ENCODE data around the gene GABBR1.
A peak's percentile ranks its signal among the peaks of the same experiment; 100 is the strongest.

The GABBR1 gene

GRCh38 chr6:29637247-29637646 lies 4.3 kb upstream of the GABBR1 start:
- no peak for DNase-seq (ENCODE audit: low read depth)
- no peak overlapping the region for H3K4me3 ChIP-seq (ENCODE audit: low read length)
- TF ChIP-seq CTCF (conservative IDR thresholded peaks at IDR 0.05; ENCODE audit: low read length) = no peak

DNA sequence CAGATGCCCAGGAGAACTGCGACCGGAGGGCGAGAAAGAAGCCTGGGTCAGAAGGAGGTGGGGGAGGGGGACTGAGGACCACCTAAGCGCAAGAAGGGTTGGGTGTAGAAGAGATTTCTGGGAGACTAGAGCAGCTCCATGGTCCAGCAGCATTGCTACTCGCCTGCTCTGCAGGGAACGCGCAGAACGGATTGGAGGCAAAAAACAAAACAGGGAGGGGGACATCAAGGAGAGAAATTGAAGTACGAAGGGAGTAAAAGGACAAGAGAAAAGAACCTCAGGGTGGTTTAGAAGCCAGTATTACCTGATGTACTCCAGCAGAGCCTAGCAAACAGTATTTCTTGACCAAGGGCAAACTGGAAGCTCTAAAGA lies 537 bp upstream of the GABBR1 start:
- no peak for TF ChIP-seq CTCF (conservative IDR thresholded peaks at IDR 0.05; ENCODE audit: low read length)
- DNase-seq (ENCODE audit: low read depth) = no peak
- H3K4me3 ChIP-seq (ENCODE audit: low read length) = peak overlapping the region; percentile 75

- TF ChIP-seq CTCF (conservative IDR thresholded peaks at IDR 0.05; ENCODE audit: low read length) = no peak
- peak overlapping the region; percentile 75 for H3K4me3 ChIP-seq (ENCODE audit: low read length)
- peak; percentile 63 for DNase-seq (ENCODE audit: low read depth)
Observed at GRCh38 chr6:29631860-29632731, 887 bp downstream of the GABBR1 start.

DNA sequence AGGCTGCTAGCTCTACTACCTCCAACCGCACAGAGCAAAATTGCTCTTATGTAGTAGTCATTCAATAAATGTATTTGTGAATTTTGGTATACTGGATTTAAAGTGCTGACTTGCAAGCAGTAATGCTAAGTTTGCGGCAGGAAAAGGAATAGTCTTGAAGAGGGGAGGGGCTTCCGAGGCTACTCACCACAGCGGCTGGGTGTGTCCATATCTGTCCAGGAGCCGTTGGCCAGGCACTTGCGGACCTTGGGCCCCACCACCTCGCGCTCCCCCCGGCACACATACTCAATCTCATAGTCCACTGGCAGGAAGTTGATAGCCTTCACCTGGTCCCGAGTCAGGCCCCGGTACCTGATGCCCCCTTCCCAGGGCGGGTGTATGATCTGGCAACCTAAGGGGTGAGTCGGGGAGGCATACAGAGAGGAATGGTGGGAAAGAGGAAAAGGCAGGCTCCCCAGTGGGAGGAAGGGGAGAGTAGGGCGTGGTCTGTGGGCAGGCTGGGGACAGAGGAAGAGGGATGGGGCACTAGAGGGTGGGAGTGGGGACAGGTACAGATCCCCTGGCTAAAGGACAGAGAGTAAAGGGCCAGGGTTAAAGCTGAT lies 1.7 kb downstream of the GABBR1 start:
- DNase-seq (ENCODE audit: low read depth) = no peak
- no peak for TF ChIP-seq CTCF (conservative IDR thresholded peaks at IDR 0.05; ENCODE audit: low read length)
- H3K4me3 ChIP-seq (ENCODE audit: low read length) = no peak overlapping the region; the same call in 1 of the 2 replicates

DNA sequence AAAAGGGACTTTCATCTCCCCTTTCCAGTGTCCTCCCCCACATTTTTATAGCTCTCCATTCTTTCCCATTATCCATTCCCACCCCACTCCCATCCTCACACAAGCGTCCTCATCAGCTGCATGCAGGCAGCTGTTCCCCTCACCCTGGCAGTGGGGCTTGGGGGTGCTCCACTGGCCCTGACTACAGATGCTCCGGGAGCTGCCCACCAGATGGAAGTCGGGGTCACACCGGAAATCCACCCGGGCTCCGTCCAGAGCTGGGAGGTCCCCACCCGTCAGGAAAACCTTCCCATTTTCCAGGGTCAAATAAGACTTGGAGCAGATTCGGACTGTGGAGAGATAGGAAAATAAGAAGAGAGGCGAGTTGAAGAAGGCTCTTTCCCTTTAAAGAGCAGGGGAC lies 2.7 kb downstream of the GABBR1 start:
- no peak for DNase-seq (ENCODE audit: low read depth)
- no peak for TF ChIP-seq CTCF (conservative IDR thresholded peaks at IDR 0.05; ENCODE audit: low read length)
- H3K4me3 ChIP-seq (ENCODE audit: low read length) = no peak overlapping the region

GRCh38 chr6:29629571-29629970 lies 3.4 kb downstream of the GABBR1 start:
- TF ChIP-seq CTCF (conservative IDR thresholded peaks at IDR 0.05; ENCODE audit: low read length) = no peak
- no peak for DNase-seq (ENCODE audit: low read depth)
- H3K4me3 ChIP-seq (ENCODE audit: low read length) = no peak overlapping the region

Measured in AG10803 (cell line).